HG02981 (cell line): ENCODE data around the gene TBC1D22A.

ENCODE experiments used
- ATAC-seq: cut with Tn5 transposase; IDR thresholded peaks from one replicate; pipeline ENCODE4 v1.9.1; 2021; ENCODE audit warnings: mild to moderate bottlenecking, moderate library complexity; ENCODE audit not compliant: unreplicated experiment

TBC1D22A gene

GRCh38 chr22:47066616-47066905 is 304.1 kb downstream of the TBC1D22A start:
- no peak for ATAC-seq

- ATAC-seq = no peak
Observed at GRCh38 chr22:47067321-47067890, 305.0 kb downstream of the TBC1D22A start.

GRCh38 chr22:47067911-47068625 is 305.6 kb downstream of the TBC1D22A start:
- ATAC-seq = no peak

- ATAC-seq = no peak
Observed at GRCh38 chr22:47068626-47068996, 306.2 kb downstream of the TBC1D22A start.

GRCh38 chr22:47069270-47069669 is 306.8 kb downstream of the TBC1D22A start:
- ATAC-seq = no peak

- ATAC-seq = no peak
Observed at GRCh38 chr22:47071078-47071806, 308.8 kb downstream of the TBC1D22A start.

GRCh38 chr22:47071807-47072641 is 309.6 kb downstream of the TBC1D22A start:
- ATAC-seq = no peak

GRCh38 chr22:47072642-47072967 is 310.2 kb downstream of the TBC1D22A start:
- no peak for ATAC-seq

GRCh38 chr22:47073075-47073474 is 310.6 kb downstream of the TBC1D22A start:
- ATAC-seq = no peak

GRCh38 chr22:47074105-47074504 is 311.7 kb downstream of the TBC1D22A start:
- no peak for ATAC-seq

GRCh38 chr22:47075568-47075967 is 313.1 kb downstream of the TBC1D22A start:
- no peak for ATAC-seq

- ATAC-seq = no peak
Observed at GRCh38 chr22:47076758-47077157, 314.3 kb downstream of the TBC1D22A start.

GRCh38 chr22:47080100-47080499 is 317.6 kb downstream of the TBC1D22A start:
- ATAC-seq = no peak

- no peak for ATAC-seq
Observed at GRCh38 chr22:47082505-47082904, 320.1 kb downstream of the TBC1D22A start.

- ATAC-seq = no peak
Observed at GRCh38 chr22:47083379-47083986, 321.0 kb downstream of the TBC1D22A start.

- ATAC-seq = no peak
Observed at GRCh38 chr22:47084226-47084625, 321.8 kb downstream of the TBC1D22A start.

- ATAC-seq = no peak
Observed at GRCh38 chr22:47086596-47087248, 324.3 kb downstream of the TBC1D22A start.

- ATAC-seq = no peak
Observed at GRCh38 chr22:47088480-47089158, 326.2 kb downstream of the TBC1D22A start.

- no peak for ATAC-seq
Observed at GRCh38 chr22:47089374-47089773, 326.9 kb downstream of the TBC1D22A start.

GRCh38 chr22:47089796-47090460 is 327.5 kb downstream of the TBC1D22A start:
- no peak for ATAC-seq
